Mesothelial cell of epicardium (in vitro differentiated cells): ENCODE data around the gene ECI1. TPM values are rescaled to one million over a fixed set of nuclear protein-coding genes. Genes with fewer than 3 reads are reported as not detected.

Experiments used
- DNase-seq, 2 experiments: peaks; one replicate each; pipeline ENCODE4 v3.0.0; 2021; ENCODE audit warnings: low spot score in 2 of 2; ENCODE audit not compliant: unreplicated experiment in 2 of 2
- H3K27ac Mint-ChIP-seq: 2 replicates; pipeline ENCODE4 v1.8.0; 2021; ENCODE audit warnings: mixed read lengths
- H3K27me3 Mint-ChIP-seq: 2 replicates; pipeline ENCODE4 v1.8.0; 2021; ENCODE audit warnings: low read depth, mixed read lengths
- H3K36me3 Mint-ChIP-seq: 2 replicates; pipeline ENCODE4 v1.8.0; 2021; ENCODE audit warnings: mixed read lengths
- H3K4me1 Mint-ChIP-seq: 2 replicates; pipeline ENCODE4 v1.8.0; 2021; ENCODE audit warnings: mixed read lengths
- H3K4me3 Mint-ChIP-seq: 2 replicates; pipeline ENCODE4 v1.8.0; 2021; ENCODE audit warnings: mild to moderate bottlenecking, moderate library complexity, mixed read lengths
- H3K9me3 Mint-ChIP-seq: 2 replicates; pipeline ENCODE4 v1.8.0; 2021; ENCODE audit warnings: mixed read lengths
- CTCF ChIP-seq: fragments of 200-600 bp; sonication (generic); IDR thresholded peaks from one replicate; pipeline ENCODE4 v1.5.0; 2021; ENCODE audit warnings: antibody characterized with exemption; ENCODE audit not compliant: unreplicated experiment
- total RNA-seq: library from RNA; stranded (reverse); gene quantifications from 3 replicates; pipeline ENCODE4 v1.2.1, GENCODE V29; 2021

The ECI1 gene
- total RNA-seq, 1 donor from 2014 or later = 53.3 TPM

- Mint-ChIP-seq H3K4me1 (no peaks in the 10 kb centered on the region), H3K4me3 (no peak overlapping the region), H3K27ac (no peak overlapping the region), H3K27me3 (peaks cover 17% of the 10 kb centered on the region), H3K36me3 (peaks cover 6% of the 10 kb centered on the region), H3K9me3 (no peaks in the 10 kb centered on the region)
- no peak for TF ChIP-seq CTCF
- no peak for DNase-seq
These were observed 20.1 kb downstream of the ECI1 start for GRCh38 chr16:2231016-2231931.

- no peaks in the 10 kb centered on the region for H3K9me3 Mint-ChIP-seq
- no peak overlapping the region for H3K27ac Mint-ChIP-seq
- H3K4me3 Mint-ChIP-seq = no peak overlapping the region
- peaks cover 8% of the 10 kb centered on the region for H3K27me3 Mint-ChIP-seq
- TF ChIP-seq CTCF = no peak
- DNase-seq = no peak
- peaks cover 4% of the 10 kb centered on the region for H3K4me1 Mint-ChIP-seq
- peaks cover 5% of the 10 kb centered on the region for H3K36me3 Mint-ChIP-seq
These were observed 21.0 kb downstream of the ECI1 start for GRCh38 chr16:2230376-2230775.

- H3K9me3 Mint-ChIP-seq = no peaks in the 10 kb centered on the region
- no peak overlapping the region for H3K4me3 Mint-ChIP-seq
- peaks cover 3% of the 10 kb centered on the region for H3K27me3 Mint-ChIP-seq
- peaks cover 4% of the 10 kb centered on the region for H3K4me1 Mint-ChIP-seq
- DNase-seq = no peak
- H3K27ac Mint-ChIP-seq = no peak overlapping the region
- peaks cover under 1% of the 10 kb centered on the region for H3K36me3 Mint-ChIP-seq
- TF ChIP-seq CTCF = no peak
These were observed 21.6 kb downstream of the ECI1 start for GRCh38 chr16:2229632-2230250.

- Mint-ChIP-seq H3K4me1 (peaks cover 10% of the 10 kb centered on the region), H3K27me3 (no peaks in the 10 kb centered on the region), H3K36me3 (no peaks in the 10 kb centered on the region), H3K4me3 (no peak overlapping the region), H3K9me3 (no peaks in the 10 kb centered on the region), H3K27ac (no peak overlapping the region)
- DNase-seq = no peak
- no peak for TF ChIP-seq CTCF
These were observed 22.3 kb downstream of the ECI1 start for GRCh38 chr16:2229091-2229490.

- no peak for DNase-seq
- Mint-ChIP-seq H3K4me1 (peaks cover 11% of the 10 kb centered on the region), H3K27ac (no peak overlapping the region), H3K4me3 (no peak overlapping the region), H3K9me3 (no peaks in the 10 kb centered on the region), H3K27me3 (no peaks in the 10 kb centered on the region), H3K36me3 (no peaks in the 10 kb centered on the region)
- TF ChIP-seq CTCF = no peak
These were observed 23.1 kb downstream of the ECI1 start for GRCh38 chr16:2228161-2228824.
